K562 (cell line): ENCODE measurements around the gene RNPEPL1. TPM values are rescaled to one million over a fixed set of nuclear protein-coding genes. Genes with fewer than 3 reads are reported as not detected.
A peak's percentile ranks its signal among the peaks of the same experiment; 100 is the strongest.

Experiments
- AFF4 ChIP-seq: sonication (generic); formaldehyde crosslinking; IDR thresholded peaks from 2 replicates; pipeline ENCODE4 v1.8.0; 2023; ENCODE audit warnings: mild to moderate bottlenecking, missing genetic modification reagents
- ARID1B ChIP-seq: fragments of 450-650 bp; IDR thresholded peaks from 2 replicates; pipeline ENCODE4 v1.6.1; 2016; ENCODE audit warnings: antibody characterized with exemption, mild to moderate bottlenecking, inconsistent platforms
- CTCF ChIP-seq, 3 experiments: IDR thresholded peaks in 2 of 3; conservative IDR thresholded peaks in 1 of 3; 2 replicates each; pipeline ENCODE4 v1.5.1; 2011 to 2012; ENCODE audit warnings: low read length in 3 of 3, mild to moderate bottlenecking in 3 of 3, control low read depth in 2 of 3, improper control_type of control experiment in 1 of 3, inconsistent platforms in 1 of 3, low read depth in 1 of 3, mixed read lengths in 1 of 3, moderate library complexity in 1 of 3; ENCODE audit not compliant: insufficient read depth in 2 of 3
- FOXJ3 ChIP-seq: sonication (generic); formaldehyde crosslinking; IDR thresholded peaks from 2 replicates; pipeline ENCODE4 v1.4.0; 2020; ENCODE audit warnings: mild to moderate bottlenecking, missing genetic modification reagents
- KDM1A ChIP-seq, 2 experiments: fragments of 450-650 bp; IDR thresholded peaks; 2 replicates each; pipeline ENCODE4 v1.6.1; 2016; ENCODE audit warnings: mild to moderate bottlenecking in 2 of 2
- NRF1 ChIP-seq, 2 experiments: fragments of 450-650 bp; IDR thresholded peaks in 1 of 2; conservative IDR thresholded peaks in 1 of 2; 2 replicates each; pipeline ENCODE4 v1.6.1; 2014; ENCODE audit warnings: mild to moderate bottlenecking in 2 of 2
- PRMT5 ChIP-seq: sonication (generic); formaldehyde crosslinking; IDR thresholded peaks from 2 replicates; pipeline ENCODE4 v1.5.0; 2020; ENCODE audit warnings: missing genetic modification reagents
- PTTG1 ChIP-seq: fragments of 450-650 bp; IDR thresholded peaks from 2 replicates; pipeline ENCODE4 v1.6.1; 2016; ENCODE audit warnings: low read depth, mild to moderate bottlenecking, missing genetic modification characterization, missing compliant biosample characterization
- RNF2 ChIP-seq: sonication (generic); IDR thresholded peaks from 2 replicates; pipeline ENCODE4 v1.6.1; 2016
- SMC3 ChIP-seq: conservative IDR thresholded peaks from 2 replicates; pipeline ENCODE4 v1.6.1; 2011; ENCODE audit warnings: low read depth, low read length, improper control_type of control experiment; ENCODE audit not compliant: insufficient read depth
- TAF1 ChIP-seq: IDR thresholded peaks from 2 replicates; pipeline ENCODE4 v1.6.1; 2011; ENCODE audit warnings: mild to moderate bottlenecking, low read length, moderate library complexity; ENCODE audit not compliant: insufficient read depth, control insufficient read depth, severe bottlenecking; ENCODE audit errors: extremely low read depth
- TFAP4 ChIP-seq: sonication (generic); formaldehyde crosslinking; IDR thresholded peaks from 2 replicates; pipeline ENCODE4 v1.8.0; 2022; ENCODE audit warnings: missing genetic modification reagents, mild to moderate bottlenecking, moderate library complexity, borderline replicate concordance
- ZBTB12 ChIP-seq: fragments of 250-450 bp; sonication (Bioruptor Pico); IDR thresholded peaks from 2 replicates; pipeline ENCODE4 v1.4.0; 2020
- ZFP1 ChIP-seq: fragments of 450-650 bp; formaldehyde crosslinking; IDR thresholded peaks from 2 replicates; pipeline ENCODE4 v1.4.0; 2020; ENCODE audit warnings: mild to moderate bottlenecking, mixed read lengths
- ZFP30 ChIP-seq: fragments of 250-450 bp; sonication (Bioruptor Pico); IDR thresholded peaks from 2 replicates; pipeline ENCODE4 v1.8.0; 2022; ENCODE audit warnings: moderate library complexity, mild to moderate bottlenecking, inconsistent platforms, borderline replicate concordance
- polyA plus RNA-seq, 8 experiments: library from polyadenylated mRNA; depleted of rRNA in 4 of 8; stranded (reverse) in 5 of 8; unstranded in 3 of 8; fragments of >200 nt; fragmentation: Nextera tagmentation in 2 of 8; fragmentation: Illumina TruSeq in 1 of 8; extraction: Ambion mirVana in 2 of 8; extraction: Trizol in 1 of 8; gene quantifications; 2 replicates each; pipeline versions ENCODE4 v1.2.1 to v1.2.3, GENCODE V29; 2011 to 2014; ENCODE audit warnings: inconsistent platforms in 1 of 8, missing spikeins in 1 of 8
- total RNA-seq, 7 experiments: library from RNA; depleted of rRNA in 6 of 7; stranded (reverse); fragments of >200 nt in 6 of 7; fragmentation: Illumina TruSeq in 2 of 7; extraction: Trizol in 2 of 7; gene quantifications; 2 replicates each; pipeline versions ENCODE4 v1.2.1 to v1.2.3, GENCODE V29; 2011 to 2021; ENCODE audit warnings: low replicate concordance in 1 of 7

RNPEPL1 gene
- total and polyA plus RNA-seq, 9 of the 15 experiments (the other 6 are each of a cell fraction or from before 2014, with no cell fraction given) = 0.07 to 38.7 (median 5.6) TPM

- peak in 1 of 2 experiments; percentile 50; a peak in 3 of 4 replicates for TF ChIP-seq NRF1 (conservative IDR thresholded peaks at IDR 0.05 in 1 of 2, IDR thresholded peaks at IDR 0.05 in 1 of 2)
- TF ChIP-seq RNF2 = 0 out of 2 replicates have a peak, but pooled peaks have one; percentile 52
- peak; percentile 6 to 31; a peak in 1 of 4 replicates for TF ChIP-seq KDM1A (IDR thresholded peaks at IDR 0.05)
- TF ChIP-seq PTTG1 (tag) = no peak
- TF ChIP-seq FOXJ3 = no peak
- no peak for TF ChIP-seq ZFP1 (CRISPR knock-in tag)
- TF ChIP-seq TFAP4 (CRISPR knock-in tag) = peak; percentile 70
- TF ChIP-seq AFF4 (CRISPR knock-in tag) = 0 out of 2 replicates have a peak, but pooled peaks have one; percentile 42
- no peak for TF ChIP-seq ZBTB12
- no peak for TF ChIP-seq SMC3
- peak; percentile 28; the same call in 1 of the 2 replicates for TF ChIP-seq ARID1B
- TF ChIP-seq CTCF (IDR thresholded peaks at IDR 0.05 in 2 of 3, conservative IDR thresholded peaks at IDR 0.05 in 1 of 3; ENCODE audit: insufficient read depth in 2 of 3, low read depth in 1 of 3, low read length in 3 of 3) = no peak
- peak; percentile 37 for TF ChIP-seq TAF1
- TF ChIP-seq PRMT5 (CRISPR knock-in tag) = no peak
- no peak for TF ChIP-seq ZFP30 (CRISPR knock-in tag)
Observed at GRCh38 chr2:240584486-240585031, 16.3 kb downstream of the RNPEPL1 start (continued).
